ENCODE data around the gene CADPS2. TPM values are rescaled to one million over a fixed set of nuclear protein-coding genes. Genes with fewer than 3 reads are reported as not detected.

The CADPS2 gene
- total and polyA plus RNA-seq, 2 donors (not counting 3 experiments of a cell fraction or from before 2014, with no cell fraction given) = 9.5 to 22.6 TPM

DNA sequence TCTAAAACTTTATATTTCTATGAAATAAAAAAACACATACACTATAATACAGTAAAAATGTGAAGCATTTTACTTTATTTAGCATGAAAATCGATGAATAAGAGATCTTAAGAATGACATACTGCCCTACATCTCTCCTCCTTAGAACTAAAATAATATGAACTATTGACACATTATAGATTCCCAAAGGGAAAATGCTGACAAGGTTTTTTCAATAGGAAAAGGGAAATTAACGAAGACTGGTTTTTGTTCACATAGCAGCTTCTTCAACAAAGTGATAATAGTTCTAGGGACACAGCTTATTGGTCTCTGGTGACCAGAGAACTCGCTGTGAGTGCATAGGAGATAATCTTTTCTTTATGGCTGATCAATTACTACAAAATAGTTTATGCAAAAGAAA lies 523.8 kb downstream of the CADPS2 start:
- POLR2A ChIA-PET = no interaction called here

DNA sequence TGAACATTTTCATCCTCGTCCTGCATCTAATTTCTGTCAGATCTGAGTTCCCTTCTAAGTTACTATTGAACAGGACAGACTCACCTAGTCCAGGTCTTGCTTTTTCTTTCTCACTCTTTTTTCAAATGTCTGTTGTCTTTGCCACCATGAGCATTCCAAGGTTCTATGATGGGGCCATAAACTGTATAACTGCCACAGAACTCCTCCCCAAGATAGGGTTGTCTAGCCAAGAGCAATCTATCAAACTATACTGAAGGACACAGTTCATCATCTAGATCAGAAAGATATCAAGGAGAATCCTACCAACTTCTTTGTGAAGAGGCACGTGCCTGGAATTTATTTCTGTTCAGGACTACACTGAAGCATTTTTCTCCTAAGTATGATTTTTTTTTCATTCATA lies 531.6 kb downstream of the CADPS2 start:
- ChIA-PET POLR2A (no interaction called here), CTCF (no interaction called here)
- no peak for DNase-seq (ENCODE audit: low read depth, low spot score)
- Histone ChIP-seq H3K9me1 (replicated peaks; ENCODE audit: control insufficient read depth, extremely low read depth, insufficient read depth, low read length) (no peaks in the 10 kb centered on the region), H4K20me1 (replicated peaks; ENCODE audit: control insufficient read depth, extremely low read depth, insufficient read depth, low read length) (no peaks in the 10 kb centered on the region), H3K9me3 (replicated peaks; ENCODE audit: control insufficient read depth, insufficient read depth, low read length) (no peaks in the 10 kb centered on the region), H2AFZ (ENCODE audit: low read depth, low read length) (no peak overlapping the region), H3K4me1 (ENCODE audit: control insufficient read depth, extremely low read depth, insufficient read depth, low read length) (no peaks in the 10 kb centered on the region), H3K27me3 (ENCODE audit: control insufficient read depth in 2 of 2, insufficient read depth in 2 of 2, low read length in 2 of 2) (no peaks in the 10 kb centered on the region), H3K4me2 (ENCODE audit: insufficient read depth, low read length) (no peak overlapping the region), H3K27ac (ENCODE audit: insufficient read depth, low read depth, low read length) (no peak overlapping the region), H3K79me2 (ENCODE audit: control insufficient read depth, insufficient read depth, low read length) (no peaks in the 10 kb centered on the region), H3K4me3 (replicated peaks in 1 of 3; ENCODE audit: insufficient read depth in 1 of 3, low read depth in 1 of 3, low read length in 3 of 3) (no peak overlapping the region), H3K36me3 (ENCODE audit: control insufficient read depth in 2 of 2, extremely low read depth in 1 of 2, insufficient read depth in 2 of 2, low read length in 2 of 2) (no peaks in the 10 kb centered on the region), H3K9ac (replicated peaks; ENCODE audit: extremely low read depth, insufficient read depth, low read length) (no peak overlapping the region)
- dilution Hi-C loops (cut with MboI; ENCODE audit: extremely low pct_ligation_motif_present, low sequenced_read_pairs) (no loop called here), intact Hi-C loops (cut with micrococcal nuclease) (no loop called here)
- TF ChIP-seq POLR2AphosphoS5 (IDR thresholded peaks at IDR 0.05; ENCODE audit: insufficient read depth, low read depth, low read length) (no peak), JUN (IDR thresholded peaks at IDR 0.05; ENCODE audit: borderline replicate concordance, insufficient read depth, insufficient read length, low read depth) (no peak), GATA2 (IDR thresholded peaks at IDR 0.05; ENCODE audit: insufficient read depth, insufficient read length, low read depth, low read length) (no peak), FOS (IDR thresholded peaks at IDR 0.05; ENCODE audit: borderline replicate concordance, insufficient read depth, low read length) (no peak)
- TF ChIP-seq, protein P1, sequence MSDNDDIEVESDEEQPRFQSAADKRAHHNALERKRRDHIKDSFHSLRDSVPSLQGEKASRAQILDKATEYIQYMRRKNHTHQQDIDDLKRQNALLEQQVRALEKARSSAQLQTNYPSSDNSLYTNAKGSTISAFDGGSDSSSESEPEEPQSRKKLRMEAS (IDR thresholded peaks at IDR 0.05; ENCODE audit: insufficient read depth, insufficient read length) = no peak
- no peak for FAIRE-seq
- BruUV-seq (replicated peaks) = no TSS peak

More for the DNA sequence above, 523.8 kb downstream of the CADPS2 start:
- intact Hi-C loops (cut with micrococcal nuclease) (no loop called here), dilution Hi-C loops (cut with MboI; ENCODE audit: extremely low pct_ligation_motif_present, low sequenced_read_pairs) (no loop called here)
- Histone ChIP-seq H3K27me3 (ENCODE audit: control insufficient read depth in 2 of 2, insufficient read depth in 2 of 2, low read length in 2 of 2) (no peaks in the 10 kb centered on the region), H2AFZ (ENCODE audit: low read depth, low read length) (no peak overlapping the region), H3K9me1 (replicated peaks; ENCODE audit: control insufficient read depth, extremely low read depth, insufficient read depth, low read length) (no peaks in the 10 kb centered on the region), H3K9ac (replicated peaks; ENCODE audit: extremely low read depth, insufficient read depth, low read length) (no peak overlapping the region), H3K4me1 (ENCODE audit: control insufficient read depth, extremely low read depth, insufficient read depth, low read length) (peaks cover 5% of the 10 kb centered on the region), H3K79me2 (ENCODE audit: control insufficient read depth, insufficient read depth, low read length) (no peaks in the 10 kb centered on the region), H3K9me3 (replicated peaks; ENCODE audit: control insufficient read depth, insufficient read depth, low read length) (no peaks in the 10 kb centered on the region), H3K36me3 (ENCODE audit: control insufficient read depth in 2 of 2, extremely low read depth in 1 of 2, insufficient read depth in 2 of 2, low read length in 2 of 2) (no peaks in the 10 kb centered on the region), H3K4me2 (ENCODE audit: insufficient read depth, low read length) (no peak overlapping the region), H3K4me3 (replicated peaks in 1 of 3; ENCODE audit: insufficient read depth in 1 of 3, low read depth in 1 of 3, low read length in 3 of 3) (no peak overlapping the region), H3K27ac (ENCODE audit: insufficient read depth, low read depth, low read length) (no peak overlapping the region), H4K20me1 (replicated peaks; ENCODE audit: control insufficient read depth, extremely low read depth, insufficient read depth, low read length) (no peaks in the 10 kb centered on the region)
- CTCF ChIA-PET = no interaction called here
- TF ChIP-seq, protein P2, sequence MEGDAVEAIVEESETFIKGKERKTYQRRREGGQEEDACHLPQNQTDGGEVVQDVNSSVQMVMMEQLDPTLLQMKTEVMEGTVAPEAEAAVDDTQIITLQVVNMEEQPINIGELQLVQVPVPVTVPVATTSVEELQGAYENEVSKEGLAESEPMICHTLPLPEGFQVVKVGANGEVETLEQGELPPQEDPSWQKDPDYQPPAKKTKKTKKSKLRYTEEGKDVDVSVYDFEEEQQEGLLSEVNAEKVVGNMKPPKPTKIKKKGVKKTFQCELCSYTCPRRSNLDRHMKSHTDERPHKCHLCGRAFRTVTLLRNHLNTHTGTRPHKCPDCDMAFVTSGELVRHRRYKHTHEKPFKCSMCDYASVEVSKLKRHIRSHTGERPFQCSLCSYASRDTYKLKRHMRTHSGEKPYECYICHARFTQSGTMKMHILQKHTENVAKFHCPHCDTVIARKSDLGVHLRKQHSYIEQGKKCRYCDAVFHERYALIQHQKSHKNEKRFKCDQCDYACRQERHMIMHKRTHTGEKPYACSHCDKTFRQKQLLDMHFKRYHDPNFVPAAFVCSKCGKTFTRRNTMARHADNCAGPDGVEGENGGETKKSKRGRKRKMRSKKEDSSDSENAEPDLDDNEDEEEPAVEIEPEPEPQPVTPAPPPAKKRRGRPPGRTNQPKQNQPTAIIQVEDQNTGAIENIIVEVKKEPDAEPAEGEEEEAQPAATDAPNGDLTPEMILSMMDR (IDR thresholded peaks at IDR 0.05; ENCODE audit: extremely low read depth in 1 of 2, insufficient read depth in 1 of 2, low read depth in 1 of 2, low read length in 2 of 2) = no peak
- FAIRE-seq (no peak), DNase-seq (ENCODE audit: low read depth, low spot score) (no peak)
- no TSS peak for BruUV-seq (replicated peaks)
